ENCODE results near the gene CXCL8.

Gene CXCL8

GRCh38 chr4:73721435-73721834 is 18.9 kb upstream of the CXCL8 start:
- DNase-seq: no peak

GRCh38 chr4:73721909-73722308 is 18.5 kb upstream of the CXCL8 start:
- no peak for DNase-seq

- DNase-seq: no peak
Measured at GRCh38 chr4:73723023-73723422, 17.3 kb upstream of the CXCL8 start.

GRCh38 chr4:73723928-73724327 is 16.4 kb upstream of the CXCL8 start:
- DNase-seq: no peak

- no peak for DNase-seq
Measured at GRCh38 chr4:73725510-73725909, 14.9 kb upstream of the CXCL8 start.

GRCh38 chr4:73725985-73726384 is 14.4 kb upstream of the CXCL8 start:
- DNase-seq: no peak

- no peak for DNase-seq
Measured at GRCh38 chr4:73727685-73728084, 12.7 kb upstream of the CXCL8 start.

- no peak for DNase-seq
Measured at GRCh38 chr4:73728091-73728741, 12.2 kb upstream of the CXCL8 start.

GRCh38 chr4:73729534-73730165 is 10.7 kb upstream of the CXCL8 start:
- DNase-seq: no peak

GRCh38 chr4:73730292-73730691 is 10.1 kb upstream of the CXCL8 start:
- no peak for DNase-seq

GRCh38 chr4:73730867-73731266 is 9.5 kb upstream of the CXCL8 start:
- no peak for DNase-seq

GRCh38 chr4:73731968-73732610 is 8.3 kb upstream of the CXCL8 start:
- DNase-seq: no peak

- DNase-seq: no peak
Measured at GRCh38 chr4:73732759-73733431, 7.5 kb upstream of the CXCL8 start.

- DNase-seq: no peak
Measured at GRCh38 chr4:73734530-73735001, 5.8 kb upstream of the CXCL8 start.

GRCh38 chr4:73735231-73735630 is 5.1 kb upstream of the CXCL8 start:
- DNase-seq: no peak

- no peak for DNase-seq
Measured at GRCh38 chr4:73741031-73741749, 821 bp downstream of the CXCL8 start.

GRCh38 chr4:73741750-73742489 is 1.6 kb downstream of the CXCL8 start:
- no peak for DNase-seq

GRCh38 chr4:73742490-73743160 is 2.3 kb downstream of the CXCL8 start:
- no peak for DNase-seq

- no peak for DNase-seq
Measured at GRCh38 chr4:73743281-73743680, 2.9 kb downstream of the CXCL8 start.

GRCh38 chr4:73743795-73744194 is 3.4 kb downstream of the CXCL8 start:
- no peak for DNase-seq

GRCh38 chr4:73744203-73744602 is 3.8 kb downstream of the CXCL8 start:
- no peak for DNase-seq

- no peak for DNase-seq
Measured at GRCh38 chr4:73750730-73751129, 10.4 kb downstream of the CXCL8 start.
